Measurements from ENCODE around the gene BMI1.

DNA sequence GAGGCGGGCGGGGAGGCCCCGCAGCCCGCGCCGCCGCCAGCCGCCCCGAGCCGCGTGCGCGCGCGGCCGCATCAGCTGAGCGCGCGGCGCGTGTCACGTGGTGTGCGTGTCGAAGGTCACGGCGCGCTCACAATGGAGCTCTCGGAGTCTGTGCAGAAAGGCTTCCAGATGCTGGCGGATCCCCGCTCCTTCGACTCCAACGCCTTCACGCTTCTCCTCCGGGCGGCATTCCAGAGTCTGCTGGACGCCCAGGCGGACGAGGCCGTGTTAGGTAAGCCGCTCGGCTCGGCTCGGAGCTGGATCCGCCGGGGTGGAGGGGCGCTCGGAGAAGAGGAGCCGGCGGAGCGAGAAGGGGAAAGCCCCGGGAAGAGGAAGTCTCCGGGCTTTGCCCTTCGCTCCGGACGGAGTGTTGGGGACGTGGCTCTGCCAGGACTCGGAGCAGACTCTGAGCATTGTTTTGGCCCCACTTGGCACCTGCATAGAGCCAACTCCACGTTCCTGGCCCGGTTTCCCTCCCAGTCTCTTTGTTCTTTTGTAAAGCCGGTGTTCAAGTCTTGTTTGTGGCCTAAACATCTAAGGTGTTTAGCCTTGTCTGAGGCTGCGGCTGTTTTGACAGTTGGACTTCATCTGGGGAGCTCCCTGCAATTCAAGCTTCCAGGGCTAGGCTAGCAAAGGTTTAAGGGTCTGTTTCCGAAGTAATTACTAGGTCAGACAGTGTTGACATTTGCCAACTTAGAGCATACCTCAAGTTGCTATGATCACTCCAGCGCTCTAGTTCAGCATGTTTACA is 4.4 kb upstream of the BMI1 start, which contains the start of gene COMMD3:
- TF ChIP-seq, protein P1, sequence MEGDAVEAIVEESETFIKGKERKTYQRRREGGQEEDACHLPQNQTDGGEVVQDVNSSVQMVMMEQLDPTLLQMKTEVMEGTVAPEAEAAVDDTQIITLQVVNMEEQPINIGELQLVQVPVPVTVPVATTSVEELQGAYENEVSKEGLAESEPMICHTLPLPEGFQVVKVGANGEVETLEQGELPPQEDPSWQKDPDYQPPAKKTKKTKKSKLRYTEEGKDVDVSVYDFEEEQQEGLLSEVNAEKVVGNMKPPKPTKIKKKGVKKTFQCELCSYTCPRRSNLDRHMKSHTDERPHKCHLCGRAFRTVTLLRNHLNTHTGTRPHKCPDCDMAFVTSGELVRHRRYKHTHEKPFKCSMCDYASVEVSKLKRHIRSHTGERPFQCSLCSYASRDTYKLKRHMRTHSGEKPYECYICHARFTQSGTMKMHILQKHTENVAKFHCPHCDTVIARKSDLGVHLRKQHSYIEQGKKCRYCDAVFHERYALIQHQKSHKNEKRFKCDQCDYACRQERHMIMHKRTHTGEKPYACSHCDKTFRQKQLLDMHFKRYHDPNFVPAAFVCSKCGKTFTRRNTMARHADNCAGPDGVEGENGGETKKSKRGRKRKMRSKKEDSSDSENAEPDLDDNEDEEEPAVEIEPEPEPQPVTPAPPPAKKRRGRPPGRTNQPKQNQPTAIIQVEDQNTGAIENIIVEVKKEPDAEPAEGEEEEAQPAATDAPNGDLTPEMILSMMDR (IDR thresholded peaks at IDR 0.05; ENCODE audit: low read depth, low read length, missing input control): no peak
- TF ChIP-seq TAF1 (conservative IDR thresholded peaks at IDR 0.05) (peak; percentile 15), EGR1 (IDR thresholded peaks at IDR 0.05; ENCODE audit: low read depth in 2 of 2) (no peak)
- TF ChIP-seq, protein P2, sequence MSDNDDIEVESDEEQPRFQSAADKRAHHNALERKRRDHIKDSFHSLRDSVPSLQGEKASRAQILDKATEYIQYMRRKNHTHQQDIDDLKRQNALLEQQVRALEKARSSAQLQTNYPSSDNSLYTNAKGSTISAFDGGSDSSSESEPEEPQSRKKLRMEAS (IDR thresholded peaks at IDR 0.05): no peak
